Endodermal cell (in vitro differentiated cells): ENCODE measurements around the gene CDK10. TPM values are rescaled to one million over a fixed set of nuclear protein-coding genes. Genes with fewer than 3 reads are reported as not detected.

Experiments used
- DNase-seq: peaks from one replicate; pipeline ENCODE4 v3.0.0-alpha.2; 2017
- H3K27ac ChIP-seq: 2 replicates; pipeline ENCODE4 v1.5.1; 2013; ENCODE audit warnings: mild to moderate bottlenecking, low read depth, low read length, moderate library complexity
- H3K27me3 ChIP-seq: 2 replicates; pipeline ENCODE4 v1.6.1; 2013; ENCODE audit warnings: mild to moderate bottlenecking, low read length, moderate library complexity; ENCODE audit not compliant: insufficient read depth, control insufficient read depth, poor library complexity, severe bottlenecking
- H3K36me3 ChIP-seq: 2 replicates; pipeline ENCODE4 v1.7.0; 2013; ENCODE audit warnings: mild to moderate bottlenecking, low read length, moderate library complexity; ENCODE audit not compliant: control insufficient read depth, insufficient read depth
- H3K4me1 ChIP-seq: one replicate; pipeline ENCODE4 v1.7.0; 2013; ENCODE audit warnings: low read length; ENCODE audit not compliant: control insufficient read depth, insufficient read depth
- H3K4me3 ChIP-seq: 2 replicates; pipeline ENCODE4 v1.5.1; 2013; ENCODE audit warnings: mild to moderate bottlenecking, low read length, moderate library complexity
- H3K9ac ChIP-seq: 2 replicates; pipeline ENCODE4 v1.6.1; 2013; ENCODE audit warnings: mild to moderate bottlenecking, low read length, moderate library complexity; ENCODE audit not compliant: poor library complexity, severe bottlenecking; ENCODE audit errors: extremely low read depth
- H3K9me3 ChIP-seq: 2 replicates; pipeline ENCODE4 v1.6.1; 2013; ENCODE audit warnings: mild to moderate bottlenecking, low read length, moderate library complexity; ENCODE audit not compliant: control insufficient read depth
- H3K27ac Mint-ChIP-seq: 2 replicates; pipeline ENCODE4 v1.8.0; 2020; ENCODE audit warnings: mixed read lengths
- H3K27me3 Mint-ChIP-seq: 2 replicates; pipeline ENCODE4 v1.8.0; 2021; ENCODE audit warnings: mild to moderate bottlenecking, mixed read lengths; ENCODE audit not compliant: insufficient read depth
- H3K36me3 Mint-ChIP-seq: 2 replicates; pipeline ENCODE4 v1.8.0; 2020; ENCODE audit warnings: low read depth, mixed read lengths
- H3K4me1 Mint-ChIP-seq: 2 replicates; pipeline ENCODE4 v1.8.0; 2020; ENCODE audit warnings: mixed read lengths
- H3K4me3 Mint-ChIP-seq: 2 replicates; pipeline ENCODE4 v1.8.0; 2020; ENCODE audit warnings: mild to moderate bottlenecking, moderate library complexity, mixed read lengths
- H3K9me3 Mint-ChIP-seq: 2 replicates; pipeline ENCODE4 v1.8.0; 2020; ENCODE audit warnings: mild to moderate bottlenecking, mixed read lengths
- CTCF ChIP-seq: fragments of 200-600 bp; sonication (generic); conservative IDR thresholded peaks from 2 replicates; pipeline ENCODE4 v1.5.0; 2021; ENCODE audit warnings: antibody characterized with exemption, mild to moderate bottlenecking
- WGBS, 2 experiments: methylation state at CpG; one replicate each; pipeline versions ENCODE4 v1.1.5 to v1.1.7; 2013; ENCODE audit warnings: missing lambda C conversion rate in 2 of 2, mixed read lengths in 1 of 2; ENCODE audit not compliant: insufficient coverage in 1 of 2, insufficient read length in 1 of 2; 5-methylcytosine and 5-hydroxymethylcytosine counted together
- total RNA-seq, 2 donors: library from RNA; stranded (reverse); fragmentation: NEBNext Ultra II Directional in 1 of 2; extraction: Animal tissue kit (Norgen Biotek cat#: 25700) in 1 of 2; gene quantifications; 2 replicates in 1 of 2; 3 replicates in 1 of 2; pipeline ENCODE4 v1.2.1, GENCODE V29; 2021

Gene CDK10
- total RNA-seq, 2 donors from 2014 or later: 108 to 123 TPM

DNA sequence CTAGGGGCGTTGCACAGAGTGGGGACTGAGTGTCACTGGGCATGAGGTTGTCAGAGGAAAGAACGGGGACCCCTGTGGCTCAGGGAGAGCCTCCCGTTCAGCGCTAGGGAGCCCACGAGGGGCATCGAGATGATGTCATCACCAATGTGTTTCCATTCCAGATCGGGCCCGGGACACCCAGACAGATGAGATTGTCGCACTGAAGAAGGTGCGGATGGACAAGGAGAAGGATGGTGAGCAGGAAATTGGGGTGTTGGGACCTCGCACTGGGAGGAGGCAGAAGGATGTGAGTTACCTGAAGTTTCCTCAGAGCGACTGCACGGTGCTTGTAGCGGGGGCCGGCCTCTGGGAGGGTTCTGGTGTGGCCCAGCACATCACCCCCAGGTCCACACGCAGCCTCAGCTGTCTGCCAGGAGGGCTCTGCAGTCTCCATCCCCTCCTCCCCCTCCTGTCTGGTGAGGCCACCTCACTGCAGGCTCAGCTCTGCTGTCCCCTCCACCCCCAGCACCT is 4.0 kb downstream of the CDK10 start:
- H3K27me3 ChIP-seq: no peaks in the 10 kb centered on the region
- no peaks in the 10 kb centered on the region for H3K4me1 ChIP-seq
- TF ChIP-seq CTCF: no peak
- Mint-ChIP-seq H3K4me1 (peaks cover 6% of the 10 kb centered on the region), H3K9me3 (peaks cover 8% of the 10 kb centered on the region), H3K27me3 (no peaks in the 10 kb centered on the region), H3K36me3 (peaks cover 66% of the 10 kb centered on the region), H3K27ac (no peak overlapping the region), H3K4me3 (no peak overlapping the region)
- H3K4me3 ChIP-seq: no peak overlapping the region
- H3K36me3 ChIP-seq: peaks cover 47% of the 10 kb centered on the region
- no peak overlapping the region for H3K9ac ChIP-seq
- 95 to 97% methylated on average over 9 to 16 of the region's 16 CpGs for WGBS, 2 experiments
- H3K27ac ChIP-seq: no peak overlapping the region
- no peak for DNase-seq
- H3K9me3 ChIP-seq: peaks cover 7% of the 10 kb centered on the region

DNA sequence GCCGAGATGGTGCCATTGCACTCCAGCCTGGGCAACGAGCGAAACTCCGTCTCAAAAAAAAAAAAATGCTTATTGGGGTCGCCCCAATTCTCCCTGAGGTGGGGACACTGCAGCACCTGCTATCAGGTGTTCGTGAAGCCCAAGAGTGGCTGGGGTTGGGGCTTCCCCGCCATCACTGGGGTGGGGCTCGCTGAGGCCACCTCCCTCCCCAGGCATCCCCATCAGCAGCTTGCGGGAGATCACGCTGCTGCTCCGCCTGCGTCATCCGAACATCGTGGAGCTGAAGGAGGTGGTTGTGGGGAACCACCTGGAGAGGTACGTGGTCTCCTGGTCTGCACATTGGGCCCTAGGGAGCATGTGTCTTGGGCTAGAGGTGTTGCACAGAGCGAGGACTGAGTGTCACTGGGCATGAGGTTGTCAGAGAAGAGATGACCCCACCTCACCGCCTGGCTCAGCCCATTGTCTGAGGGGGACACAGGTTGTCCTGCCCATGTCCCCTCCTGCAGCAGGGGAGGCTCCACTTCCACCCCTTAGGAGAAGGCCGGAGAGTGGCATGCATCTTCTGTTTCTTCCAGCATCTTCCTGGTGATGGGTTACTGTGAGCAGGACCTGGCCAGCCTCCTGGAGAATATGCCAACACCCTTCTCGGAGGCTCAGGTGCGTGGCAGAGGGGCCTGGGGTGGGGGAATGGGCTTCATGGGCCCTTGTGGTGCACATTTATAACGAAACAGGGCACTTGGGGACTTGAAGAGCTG is 4.9 kb downstream of the CDK10 start:
- H3K4me3 ChIP-seq: no peak overlapping the region
- H3K27ac Mint-ChIP-seq: no peak overlapping the region
- no peak overlapping the region for H3K27ac ChIP-seq
- peaks cover 59% of the 10 kb centered on the region for H3K36me3 Mint-ChIP-seq
- TF ChIP-seq CTCF: no peak
- H3K9ac ChIP-seq: no peak overlapping the region
- no peaks in the 10 kb centered on the region for H3K4me1 ChIP-seq
- peaks cover under 1% of the 10 kb centered on the region for H3K9me3 Mint-ChIP-seq
- 96 to 99% methylated on average over 15 to 21 of the region's 21 CpGs for WGBS, 2 experiments
- peaks cover 40% of the 10 kb centered on the region for H3K36me3 ChIP-seq
- no peak overlapping the region for H3K4me3 Mint-ChIP-seq
- no peaks in the 10 kb centered on the region for H3K27me3 Mint-ChIP-seq
- peaks cover 6% of the 10 kb centered on the region for H3K4me1 Mint-ChIP-seq
- H3K27me3 ChIP-seq: no peaks in the 10 kb centered on the region
- no peak for DNase-seq
- no peaks in the 10 kb centered on the region for H3K9me3 ChIP-seq

- 95 to 100% methylated on average over 6 to 13 of the region's 13 CpGs for WGBS, 2 experiments
- Histone ChIP-seq H3K27me3 (no peaks in the 10 kb centered on the region), H3K4me1 (no peaks in the 10 kb centered on the region), H3K4me3 (no peak overlapping the region), H3K9me3 (no peaks in the 10 kb centered on the region), H3K27ac (no peak overlapping the region), H3K36me3 (peaks cover 40% of the 10 kb centered on the region), H3K9ac (no peak overlapping the region)
- no peaks in the 10 kb centered on the region for H3K9me3 Mint-ChIP-seq
- H3K27me3 Mint-ChIP-seq: no peaks in the 10 kb centered on the region
- no peak overlapping the region for H3K27ac Mint-ChIP-seq
- no peak for DNase-seq
- TF ChIP-seq CTCF: no peak
- peaks cover 6% of the 10 kb centered on the region for H3K4me1 Mint-ChIP-seq
- peaks cover 59% of the 10 kb centered on the region for H3K36me3 Mint-ChIP-seq
- H3K4me3 Mint-ChIP-seq: no peak overlapping the region
These were observed 5.6 kb downstream of the CDK10 start for GRCh38 chr16:89691986-89692569.
